Activated CD8-positive, alpha-beta T cell treated with anti-CD3 and anti-CD28 coated beads, Interleukin-2, amount 10 ng/mL, durations not matched to agents 7 days and 5 days (primary cell): ENCODE data around the gene CIC. TPM values are rescaled to one million over a fixed set of nuclear protein-coding genes. Genes with fewer than 3 reads are reported as not detected.

Source experiments
- ATAC-seq: fragments of 150-1000 bp; cut with Tn5 transposase; one replicate; pipeline ENCODE4 v1.10.0; 2021; ENCODE audit warnings: moderate library complexity
- CTCF ChIA-PET: fragments of 350-600 bp; sonication (Branson Sonifier 250); formaldehyde crosslinking; loops from one replicate; lab custom pipeline; 2021; ENCODE audit warnings: antibody characterized with exemption; lab: Charles Lee
- POLR2A ChIA-PET: fragments of 350-600 bp; sonication (Branson Sonifier 250); formaldehyde crosslinking; loops from one replicate; lab custom pipeline; 2021; ENCODE audit warnings: antibody characterized with exemption; lab: Charles Lee
- DNase-seq: peaks from one replicate; pipeline ENCODE4 v3.0.0-alpha.2; 2020
- H3K27ac Mint-ChIP-seq: one replicate; pipeline ENCODE4 v1.8.0; 2021; ENCODE audit warnings: mild to moderate bottlenecking, mixed read lengths
- H3K27me3 Mint-ChIP-seq: one replicate; pipeline ENCODE4 v1.8.0; 2021; ENCODE audit warnings: low read depth, mixed read lengths
- H3K36me3 Mint-ChIP-seq: one replicate; pipeline ENCODE4 v1.8.0; 2021; ENCODE audit warnings: low read depth, mixed read lengths
- H3K4me1 Mint-ChIP-seq: one replicate; pipeline ENCODE4 v1.8.0; 2021; ENCODE audit warnings: low read depth, mixed read lengths
- H3K4me3 Mint-ChIP-seq: one replicate; pipeline ENCODE4 v1.8.0; 2021; ENCODE audit warnings: mild to moderate bottlenecking, mixed read lengths
- H3K9me3 Mint-ChIP-seq: one replicate; pipeline ENCODE4 v1.8.0; 2022; ENCODE audit warnings: mixed read lengths; ENCODE audit not compliant: insufficient read depth
- total RNA-seq, 2 experiments: library from RNA; stranded (reverse); gene quantifications; one replicate each; pipeline ENCODE4 v1.2.3, GENCODE V29; 2021

The CIC gene
- total RNA-seq: 10 to 100 TPM; 73.1 to 83.8 TPM

- POLR2A ChIA-PET: interaction anchor here (1.8 kb wide), 1 partner anchor 14 kb away, joined by 11 read pairs; no protein-coding TSS in a partner anchor
- Mint-ChIP-seq H3K4me3 (no peak within 1 kb of the TSS), H3K36me3 (peaks cover 15% of the 10 kb centered on the region), H3K4me1 (peaks cover 34% of the 10 kb centered on the region), H3K27me3 (no peaks in the 10 kb centered on the region), H3K9me3 (no peaks in the 10 kb centered on the region), H3K27ac (no peak within 1 kb of the TSS)
- CTCF ChIA-PET: interaction anchor here (3.2 kb wide), 1 partner anchor 11 kb away, joined by 60 read pairs; no protein-coding TSS in a partner anchor
- peak; percentile 89 for ATAC-seq
- peak; percentile 100 for DNase-seq
Measured at GRCh38 chr19:42268704-42269477, at the start of gene CIC. Gene CIC, plus strand, starts transcription at chr19:42269252. Its CDS starts 2,532 bp downstream, at chr19:42271784.

- Mint-ChIP-seq H3K4me1 (peaks cover 54% of the 10 kb centered on the region), H3K27me3 (no peaks in the 10 kb centered on the region), H3K27ac (peak within 1 kb of the TSS; percentile 93), H3K36me3 (peaks cover 45% of the 10 kb centered on the region), H3K9me3 (no peaks in the 10 kb centered on the region), H3K4me3 (peak within 1 kb of the TSS; percentile 92)
- ATAC-seq (peak; percentile 90), DNase-seq (peak; percentile 98)
- ChIA-PET CTCF (interaction anchor here (0.6 to 2.5 kb wide), 14 partner anchors 14 to 219 kb away, joined by 3 to 17 read pairs (median 4); partner anchors contain the start of genes PAFAH1B3 and PRR19), POLR2A (interaction anchor here (0.8 to 1.6 kb wide), 13 partner anchors 14 to 100 kb away, joined by 3 to 7 read pairs (median 4); partner anchors contain the start of gene GSK3A)
Measured at GRCh38 chr19:42219812-42220750, 49.0 kb upstream of the CIC start, which contains the start of gene ZNF526. Gene ZNF526, plus strand, starts transcription at chr19:42220312. Its CDS starts 4,092 bp downstream, at chr19:42224404.

- Mint-ChIP-seq H3K27me3 (no peaks in the 10 kb centered on the region), H3K4me1 (peaks cover 47% of the 10 kb centered on the region), H3K36me3 (peaks cover 40% of the 10 kb centered on the region), H3K4me3 (peak overlapping the region; percentile 92), H3K27ac (peak overlapping the region; percentile 93), H3K9me3 (no peaks in the 10 kb centered on the region)
- ATAC-seq (no peak), DNase-seq (no peak)
- ChIA-PET POLR2A (interaction anchor here (1.0 to 1.6 kb wide), 5 partner anchors 13 to 59 kb away, joined by 3 to 7 read pairs (median 4); no protein-coding TSS in a partner anchor), CTCF (interaction anchor here (1.0 to 2.5 kb wide), 8 partner anchors 14 to 218 kb away, joined by 3 to 17 read pairs (median 5); partner anchors contain the start of gene PAFAH1B3)
Measured at GRCh38 chr19:42220751-42221097, 48.3 kb upstream of the CIC start.

GRCh38 chr19:42224940-42225717 lies 43.9 kb upstream of the CIC start:
- ChIA-PET CTCF (no interaction called here), POLR2A (no interaction called here)
- H3K9me3 Mint-ChIP-seq: no peaks in the 10 kb centered on the region
- no peak overlapping the region for H3K27ac Mint-ChIP-seq
- DNase-seq (no peak), ATAC-seq (no peak)
- H3K27me3 Mint-ChIP-seq: no peaks in the 10 kb centered on the region
- H3K4me3 Mint-ChIP-seq: no peak overlapping the region
- H3K36me3 Mint-ChIP-seq: peaks cover 58% of the 10 kb centered on the region
- H3K4me1 Mint-ChIP-seq: peaks cover 21% of the 10 kb centered on the region

GRCh38 chr19:42225718-42226292 lies 43.2 kb upstream of the CIC start:
- DNase-seq: no peak
- Mint-ChIP-seq H3K9me3 (no peaks in the 10 kb centered on the region), H3K27ac (no peak overlapping the region), H3K4me1 (peaks cover 18% of the 10 kb centered on the region), H3K4me3 (no peak overlapping the region), H3K27me3 (no peaks in the 10 kb centered on the region), H3K36me3 (peaks cover 57% of the 10 kb centered on the region)
- CTCF ChIA-PET: no interaction called here
- no peak for ATAC-seq
- POLR2A ChIA-PET: interaction anchor here (0.8 kb wide), 1 partner anchor 45 kb away, joined by 3 read pairs; no protein-coding TSS in a partner anchor

- H3K27me3 Mint-ChIP-seq: no peaks in the 10 kb centered on the region
- no peaks in the 10 kb centered on the region for H3K9me3 Mint-ChIP-seq
- no peak overlapping the region for H3K4me3 Mint-ChIP-seq
- CTCF ChIA-PET: no interaction called here
- no peak for DNase-seq
- POLR2A ChIA-PET: no interaction called here
- H3K4me1 Mint-ChIP-seq: peaks cover 15% of the 10 kb centered on the region
- no peak overlapping the region for H3K27ac Mint-ChIP-seq
- no peak for ATAC-seq
- H3K36me3 Mint-ChIP-seq: peaks cover 65% of the 10 kb centered on the region
Measured at GRCh38 chr19:42226886-42227285, 42.2 kb upstream of the CIC start.

- Mint-ChIP-seq H3K27me3 (no peaks in the 10 kb centered on the region), H3K36me3 (peaks cover 70% of the 10 kb centered on the region), H3K4me3 (no peak overlapping the region), H3K4me1 (peaks cover 7% of the 10 kb centered on the region), H3K9me3 (no peaks in the 10 kb centered on the region), H3K27ac (no peak overlapping the region)
- ATAC-seq: no peak
- ChIA-PET POLR2A (interaction anchor here (1.1 to 1.2 kb wide), 2 partner anchors 10 to 51 kb away, joined by 3 read pairs; no protein-coding TSS in a partner anchor), CTCF (interaction anchor here (1.2 kb wide), 1 partner anchor 68 kb away, joined by 3 read pairs; no protein-coding TSS in a partner anchor)
- DNase-seq: no peak
Measured at GRCh38 chr19:42228641-42229040, 40.4 kb upstream of the CIC start.

- Mint-ChIP-seq H3K27ac (peak overlapping the region; percentile 66), H3K4me3 (no peak overlapping the region), H3K9me3 (no peaks in the 10 kb centered on the region), H3K36me3 (peaks cover 73% of the 10 kb centered on the region), H3K27me3 (no peaks in the 10 kb centered on the region), H3K4me1 (peaks cover 7% of the 10 kb centered on the region)
- POLR2A ChIA-PET: no interaction called here
- ATAC-seq: no peak
- CTCF ChIA-PET: interaction anchor here (0.6 to 1.3 kb wide), 5 partner anchors 13 to 69 kb away, joined by 3 to 5 read pairs (median 3); partner anchors contain the start of gene GSK3A
- no peak for DNase-seq
Measured at GRCh38 chr19:42229301-42229854, 39.7 kb upstream of the CIC start.

- H3K36me3 Mint-ChIP-seq: peaks cover 74% of the 10 kb centered on the region
- H3K27ac Mint-ChIP-seq: peak overlapping the region; percentile 66
- POLR2A ChIA-PET: no interaction called here
Measured at GRCh38 chr19:42229855-42230351, 39.1 kb upstream of the CIC start.

GRCh38 chr19:42230571-42230970 lies 38.5 kb upstream of the CIC start:
- Mint-ChIP-seq H3K27ac (peak overlapping the region; percentile 57), H3K4me1 (peaks cover 7% of the 10 kb centered on the region), H3K9me3 (no peaks in the 10 kb centered on the region), H3K27me3 (no peaks in the 10 kb centered on the region), H3K36me3 (peaks cover 79% of the 10 kb centered on the region), H3K4me3 (no peak overlapping the region)
- no peak for ATAC-seq
- POLR2A ChIA-PET: no interaction called here
- CTCF ChIA-PET: interaction anchor here (1.1 to 1.9 kb wide), 3 partner anchors 10 to 45 kb away, joined by 3 to 6 read pairs (median 5); partner anchors contain the start of gene GSK3A
- no peak for DNase-seq

More at GRCh38 chr19:42229855-42230351, 39.1 kb upstream of the CIC start:
- Mint-ChIP-seq H3K27me3 (no peaks in the 10 kb centered on the region), H3K9me3 (no peaks in the 10 kb centered on the region), H3K4me1 (peaks cover 7% of the 10 kb centered on the region), H3K4me3 (no peak overlapping the region)
- DNase-seq (no peak), ATAC-seq (no peak)
- CTCF ChIA-PET: interaction anchor here (0.6 to 1.9 kb wide), 5 partner anchors 10 to 68 kb away, joined by 3 to 6 read pairs (median 3); partner anchors contain the start of gene GSK3A
